Measurements from ENCODE around the gene MRPS26. TPM values are rescaled to one million over a fixed set of nuclear protein-coding genes. Genes with fewer than 3 reads are reported as not detected.
A peak's percentile ranks its signal among the peaks of the same experiment; 100 is the strongest.

Gene MRPS26
- total and polyA plus RNA-seq, 2 of the 13 experiments (the other 11 are each of a cell fraction or from before 2014, with no cell fraction given) = 89.8 to 187 TPM

DNA sequence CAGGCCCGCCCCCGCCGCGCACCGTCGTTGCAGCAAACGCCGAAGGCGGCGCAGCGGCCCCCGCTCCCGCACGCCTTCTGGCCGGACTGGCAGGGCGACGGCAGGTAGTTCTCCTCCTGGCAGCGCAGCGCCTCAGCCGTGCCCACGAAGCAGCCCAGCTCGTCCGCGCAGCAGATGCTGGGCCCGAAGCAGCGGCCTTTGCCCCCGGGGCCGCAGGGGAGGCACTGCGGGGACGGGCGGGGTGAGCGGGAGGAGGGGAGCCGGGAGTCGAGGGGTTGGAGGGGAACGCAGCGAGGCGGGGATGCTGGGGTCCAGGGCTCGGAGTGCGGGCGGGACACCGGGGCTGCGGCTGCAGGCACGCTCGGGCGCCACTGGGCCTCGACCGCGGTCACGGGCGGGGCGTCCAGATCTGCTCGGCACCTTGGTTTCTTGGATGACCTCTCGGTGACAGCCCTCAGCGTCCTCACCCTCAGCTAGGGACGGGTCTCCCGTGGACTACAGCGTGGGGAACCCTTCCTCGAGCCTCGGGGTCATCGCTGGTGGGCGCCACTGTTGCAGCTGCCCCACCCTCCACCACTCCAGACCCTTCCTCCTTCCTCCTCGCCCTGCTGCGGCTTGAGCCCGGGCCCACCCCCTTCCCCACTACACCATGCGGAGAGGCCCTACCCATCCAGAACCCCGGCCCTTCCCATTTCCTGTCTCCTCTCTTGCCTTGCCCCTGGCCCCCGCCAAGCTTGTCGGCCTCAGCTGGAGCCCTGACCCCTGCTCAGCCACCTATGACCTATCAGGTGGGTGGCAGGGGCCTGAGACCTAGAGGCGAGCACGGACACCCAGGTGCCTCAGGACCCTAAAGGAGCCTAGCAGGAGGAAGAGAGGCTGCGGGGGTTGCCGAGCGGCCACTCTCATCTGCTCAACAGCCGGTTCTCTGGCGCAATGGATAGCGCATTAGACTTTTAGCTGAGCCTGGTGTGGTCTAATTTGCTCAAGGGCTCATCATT lies 37.4 kb downstream of the MRPS26 start (continued):
- TF ChIP-seq, protein P1, sequence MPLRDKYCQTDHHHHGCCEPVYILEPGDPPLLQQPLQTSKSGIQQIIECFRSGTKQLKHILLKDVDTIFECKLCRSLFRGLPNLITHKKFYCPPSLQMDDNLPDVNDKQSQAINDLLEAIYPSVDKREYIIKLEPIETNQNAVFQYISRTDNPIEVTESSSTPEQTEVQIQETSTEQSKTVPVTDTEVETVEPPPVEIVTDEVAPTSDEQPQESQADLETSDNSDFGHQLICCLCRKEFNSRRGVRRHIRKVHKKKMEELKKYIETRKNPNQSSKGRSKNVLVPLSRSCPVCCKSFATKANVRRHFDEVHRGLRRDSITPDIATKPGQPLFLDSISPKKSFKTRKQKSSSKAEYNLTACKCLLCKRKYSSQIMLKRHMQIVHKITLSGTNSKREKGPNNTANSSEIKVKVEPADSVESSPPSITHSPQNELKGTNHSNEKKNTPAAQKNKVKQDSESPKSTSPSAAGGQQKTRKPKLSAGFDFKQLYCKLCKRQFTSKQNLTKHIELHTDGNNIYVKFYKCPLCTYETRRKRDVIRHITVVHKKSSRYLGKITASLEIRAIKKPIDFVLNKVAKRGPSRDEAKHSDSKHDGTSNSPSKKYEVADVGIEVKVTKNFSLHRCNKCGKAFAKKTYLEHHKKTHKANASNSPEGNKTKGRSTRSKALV (CRISPR knock-in tag; IDR thresholded peaks at IDR 0.05) = peak; percentile 17
- TF ChIP-seq, protein P2, sequence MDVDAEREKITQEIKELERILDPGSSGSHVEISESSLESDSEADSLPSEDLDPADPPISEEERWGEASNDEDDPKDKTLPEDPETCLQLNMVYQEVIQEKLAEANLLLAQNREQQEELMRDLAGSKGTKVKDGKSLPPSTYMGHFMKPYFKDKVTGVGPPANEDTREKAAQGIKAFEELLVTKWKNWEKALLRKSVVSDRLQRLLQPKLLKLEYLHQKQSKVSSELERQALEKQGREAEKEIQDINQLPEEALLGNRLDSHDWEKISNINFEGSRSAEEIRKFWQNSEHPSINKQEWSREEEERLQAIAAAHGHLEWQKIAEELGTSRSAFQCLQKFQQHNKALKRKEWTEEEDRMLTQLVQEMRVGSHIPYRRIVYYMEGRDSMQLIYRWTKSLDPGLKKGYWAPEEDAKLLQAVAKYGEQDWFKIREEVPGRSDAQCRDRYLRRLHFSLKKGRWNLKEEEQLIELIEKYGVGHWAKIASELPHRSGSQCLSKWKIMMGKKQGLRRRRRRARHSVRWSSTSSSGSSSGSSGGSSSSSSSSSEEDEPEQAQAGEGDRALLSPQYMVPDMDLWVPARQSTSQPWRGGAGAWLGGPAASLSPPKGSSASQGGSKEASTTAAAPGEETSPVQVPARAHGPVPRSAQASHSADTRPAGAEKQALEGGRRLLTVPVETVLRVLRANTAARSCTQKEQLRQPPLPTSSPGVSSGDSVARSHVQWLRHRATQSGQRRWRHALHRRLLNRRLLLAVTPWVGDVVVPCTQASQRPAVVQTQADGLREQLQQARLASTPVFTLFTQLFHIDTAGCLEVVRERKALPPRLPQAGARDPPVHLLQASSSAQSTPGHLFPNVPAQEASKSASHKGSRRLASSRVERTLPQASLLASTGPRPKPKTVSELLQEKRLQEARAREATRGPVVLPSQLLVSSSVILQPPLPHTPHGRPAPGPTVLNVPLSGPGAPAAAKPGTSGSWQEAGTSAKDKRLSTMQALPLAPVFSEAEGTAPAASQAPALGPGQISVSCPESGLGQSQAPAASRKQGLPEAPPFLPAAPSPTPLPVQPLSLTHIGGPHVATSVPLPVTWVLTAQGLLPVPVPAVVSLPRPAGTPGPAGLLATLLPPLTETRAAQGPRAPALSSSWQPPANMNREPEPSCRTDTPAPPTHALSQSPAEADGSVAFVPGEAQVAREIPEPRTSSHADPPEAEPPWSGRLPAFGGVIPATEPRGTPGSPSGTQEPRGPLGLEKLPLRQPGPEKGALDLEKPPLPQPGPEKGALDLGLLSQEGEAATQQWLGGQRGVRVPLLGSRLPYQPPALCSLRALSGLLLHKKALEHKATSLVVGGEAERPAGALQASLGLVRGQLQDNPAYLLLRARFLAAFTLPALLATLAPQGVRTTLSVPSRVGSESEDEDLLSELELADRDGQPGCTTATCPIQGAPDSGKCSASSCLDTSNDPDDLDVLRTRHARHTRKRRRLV (CRISPR knock-in tag; IDR thresholded peaks at IDR 0.05) = no peak
- TF ChIP-seq ZNF496 (CRISPR knock-in tag; IDR thresholded peaks at IDR 0.05; ENCODE audit: insufficient replicate concordance) = no peak
- TF ChIP-seq KMT2A (CRISPR knock-in tag; IDR thresholded peaks at IDR 0.05) = no peak; the same call in 1 of the 2 replicates
- TF ChIP-seq, protein P3, sequence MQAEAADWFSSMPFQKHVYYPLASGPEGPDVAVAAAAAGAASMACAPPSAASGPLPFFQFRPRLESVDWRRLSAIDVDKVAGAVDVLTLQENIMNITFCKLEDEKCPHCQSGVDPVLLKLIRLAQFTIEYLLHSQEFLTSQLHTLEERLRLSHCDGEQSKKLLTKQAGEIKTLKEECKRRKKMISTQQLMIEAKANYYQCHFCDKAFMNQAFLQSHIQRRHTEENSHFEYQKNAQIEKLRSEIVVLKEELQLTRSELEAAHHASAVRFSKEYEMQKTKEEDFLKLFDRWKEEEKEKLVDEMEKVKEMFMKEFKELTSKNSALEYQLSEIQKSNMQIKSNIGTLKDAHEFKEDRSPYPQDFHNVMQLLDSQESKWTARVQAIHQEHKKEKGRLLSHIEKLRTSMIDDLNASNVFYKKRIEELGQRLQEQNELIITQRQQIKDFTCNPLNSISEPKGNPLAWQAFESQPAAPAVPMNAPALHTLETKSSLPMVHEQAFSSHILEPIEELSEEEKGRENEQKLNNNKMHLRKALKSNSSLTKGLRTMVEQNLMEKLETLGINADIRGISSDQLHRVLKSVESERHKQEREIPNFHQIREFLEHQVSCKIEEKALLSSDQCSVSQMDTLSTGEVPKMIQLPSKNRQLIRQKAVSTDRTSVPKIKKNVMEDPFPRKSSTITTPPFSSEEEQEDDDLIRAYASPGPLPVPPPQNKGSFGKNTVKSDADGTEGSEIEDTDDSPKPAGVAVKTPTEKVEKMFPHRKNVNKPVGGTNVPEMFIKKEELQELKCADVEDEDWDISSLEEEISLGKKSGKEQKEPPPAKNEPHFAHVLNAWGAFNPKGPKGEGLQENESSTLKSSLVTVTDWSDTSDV (CRISPR knock-in tag; IDR thresholded peaks at IDR 0.05) = 0 out of 2 replicates have a peak, but pooled peaks have one; percentile 23
- TF ChIP-seq ZSCAN21 (CRISPR knock-in tag; IDR thresholded peaks at IDR 0.05; ENCODE audit: borderline replicate concordance) = peak; percentile 55; the same call in 1 of the 2 replicates
- no peak for TF ChIP-seq ZFP1 (CRISPR knock-in tag; IDR thresholded peaks at IDR 0.05)
- no peak for TF ChIP-seq KLF6 (CRISPR knock-in tag; IDR thresholded peaks at IDR 0.05)
- TF ChIP-seq, protein P4, sequence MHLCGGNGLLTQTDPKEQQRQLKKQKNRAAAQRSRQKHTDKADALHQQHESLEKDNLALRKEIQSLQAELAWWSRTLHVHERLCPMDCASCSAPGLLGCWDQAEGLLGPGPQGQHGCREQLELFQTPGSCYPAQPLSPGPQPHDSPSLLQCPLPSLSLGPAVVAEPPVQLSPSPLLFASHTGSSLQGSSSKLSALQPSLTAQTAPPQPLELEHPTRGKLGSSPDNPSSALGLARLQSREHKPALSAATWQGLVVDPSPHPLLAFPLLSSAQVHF (CRISPR knock-in tag; IDR thresholded peaks at IDR 0.05) = no peak
- no peak for TF ChIP-seq ZFP82 (CRISPR knock-in tag; IDR thresholded peaks at IDR 0.05; ENCODE audit: borderline replicate concordance)
- TF ChIP-seq ONECUT2 (CRISPR knock-in tag; IDR thresholded peaks at IDR 0.05) = no peak
- no peak for TF ChIP-seq TARDBP (CRISPR knock-in tag; IDR thresholded peaks at IDR 0.05)
- no peak for TF ChIP-seq KMT2B (CRISPR knock-in tag; IDR thresholded peaks at IDR 0.05)
- no peak for TF ChIP-seq STAG1 (CRISPR knock-in tag; IDR thresholded peaks at IDR 0.05)
